D721Med (cell line): ENCODE results near the gene TGFBR2.

ENCODE experiments used
- DNase-seq: peaks from one replicate; pipeline ENCODE4 v3.0.0; 2011; ENCODE audit warnings: low spot score; ENCODE audit not compliant: insufficient read length
- FAIRE-seq: peaks from 2 replicates; lab custom pipeline; 2011; peaks lifted over from hg19 to GRCh38; lab: Jason Lieb, UNC
- CTCF ChIP-seq: IDR thresholded peaks from 2 replicates; pipeline ENCODE4 v1.5.1; 2012; ENCODE audit warnings: mild to moderate bottlenecking, control low read depth; ENCODE audit not compliant: insufficient read depth; ENCODE audit errors: missing control alignments

Gene TGFBR2

GRCh38 chr3:30679045-30679444 is 72.6 kb downstream of the TGFBR2 start:
- FAIRE-seq (no peak), DNase-seq (no peak)
- no peak for TF ChIP-seq CTCF

GRCh38 chr3:30680789-30681648 is 74.6 kb downstream of the TGFBR2 start:
- DNase-seq, result no peak
- TF ChIP-seq CTCF, result no peak
- FAIRE-seq, result no peak

DNA sequence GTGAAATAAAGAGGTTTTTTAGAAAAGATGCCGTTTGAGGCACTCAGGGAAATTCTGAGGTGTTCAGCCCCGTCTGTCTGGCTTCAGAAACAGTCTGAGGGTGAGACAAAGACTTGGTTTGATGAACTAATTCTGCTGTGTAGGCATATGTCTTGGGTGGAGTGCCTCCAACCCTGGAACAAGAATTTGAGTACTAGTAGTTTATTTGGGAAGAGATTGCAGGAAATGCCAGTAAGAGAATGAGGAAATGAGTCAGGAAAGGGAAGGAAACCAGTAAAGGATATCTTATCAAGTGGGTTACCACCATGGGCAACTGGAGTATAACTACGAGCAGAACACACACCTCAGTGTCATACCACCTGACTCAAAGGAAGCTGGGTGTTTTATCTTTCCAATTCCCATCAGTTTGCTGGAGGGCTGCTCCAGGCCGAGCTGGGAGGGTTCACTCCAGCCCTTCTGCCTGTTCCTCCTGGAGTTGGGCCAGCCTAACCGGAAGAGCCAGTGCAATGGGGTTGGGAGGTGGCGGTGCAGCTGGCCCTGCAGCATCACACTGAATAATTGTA is 75.3 kb downstream of the TGFBR2 start:
- DNase-seq (no peak), FAIRE-seq (no peak)
- no peak for TF ChIP-seq CTCF

DNA sequence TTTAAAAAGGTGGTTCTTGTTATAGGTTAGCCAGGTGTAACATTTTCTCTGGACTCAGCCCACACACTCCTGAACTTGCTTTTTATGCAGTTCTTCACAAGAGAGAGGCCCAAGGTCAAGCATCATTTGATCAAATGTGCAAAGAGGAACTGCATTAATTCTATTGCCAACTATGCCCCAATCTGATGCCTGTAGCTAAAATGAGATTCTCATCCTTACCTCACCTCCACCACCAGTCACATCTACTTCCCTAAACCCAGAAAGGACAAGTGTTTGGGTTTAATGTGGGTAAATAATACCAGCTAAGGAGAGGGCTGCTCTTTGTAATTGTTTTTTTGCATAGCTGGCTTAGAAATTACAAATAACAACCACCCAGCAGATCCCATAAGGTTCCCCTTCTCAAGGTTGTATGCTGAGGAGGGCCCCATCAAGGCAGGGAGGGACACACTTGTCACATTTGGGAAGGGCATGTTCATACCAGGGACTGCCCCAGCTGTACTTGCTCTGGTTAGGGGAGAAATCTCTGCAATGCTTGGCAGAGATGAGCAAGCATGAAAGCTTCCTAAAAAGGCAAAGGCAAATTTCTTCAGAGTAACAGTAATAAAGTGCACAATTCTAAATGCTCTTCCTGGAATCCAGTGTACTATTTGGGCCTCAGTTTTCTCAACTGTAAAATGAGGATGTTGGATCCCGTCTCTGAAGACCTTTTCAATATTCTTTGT is 76.2 kb downstream of the TGFBR2 start:
- TF ChIP-seq CTCF, result no peak
- DNase-seq (no peak), FAIRE-seq (no peak)

DNA sequence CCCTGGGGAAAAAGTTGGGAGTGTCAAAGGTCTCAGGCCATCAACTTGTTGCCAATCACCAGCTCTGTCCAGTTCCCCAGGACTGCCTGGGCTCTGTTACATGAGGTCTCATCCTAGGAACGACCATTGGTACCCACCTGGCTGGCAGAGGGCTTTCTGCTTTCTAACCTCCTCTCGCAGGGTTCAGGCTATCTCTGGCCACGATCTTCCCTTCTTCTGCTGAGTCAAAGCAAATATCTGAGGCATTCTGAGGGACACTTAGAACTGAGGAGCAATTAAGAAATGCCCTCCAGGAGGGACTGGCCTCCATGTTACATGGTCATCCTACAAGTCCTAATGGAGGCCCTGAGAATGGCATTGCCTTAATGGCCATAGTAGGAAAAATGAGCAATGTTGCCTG is 77.4 kb downstream of the TGFBR2 start:
- FAIRE-seq (no peak), DNase-seq (no peak)
- TF ChIP-seq CTCF, result no peak

DNA sequence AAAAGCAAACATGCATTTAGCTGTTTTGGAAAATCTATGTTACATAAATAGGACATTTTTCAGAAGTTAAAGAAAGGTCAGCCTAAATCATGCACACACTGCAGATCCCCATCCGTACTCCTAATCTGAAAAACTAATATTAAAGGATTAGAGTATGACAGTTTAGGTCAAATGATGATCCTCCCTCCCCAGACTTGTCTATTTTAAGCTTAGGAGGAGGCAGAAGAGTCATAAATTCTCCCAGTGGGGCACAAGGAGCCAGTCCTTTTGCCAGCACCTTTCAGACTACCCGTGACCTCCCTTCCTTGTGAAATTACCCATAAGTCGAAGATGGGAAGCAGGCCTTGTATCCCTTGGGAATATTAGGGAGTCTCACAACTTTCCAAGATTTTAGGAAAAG is 78.0 kb downstream of the TGFBR2 start:
- DNase-seq (no peak), FAIRE-seq (no peak)
- TF ChIP-seq CTCF, result no peak
